Endothelial cell of umbilical vein (primary cell): ENCODE data around the gene SUPT5H. TPM values are rescaled to one million over a fixed set of nuclear protein-coding genes. Genes with fewer than 3 reads are reported as not detected.
A peak's percentile ranks its signal among the peaks of the same experiment; 100 is the strongest.

Source experiments
- BruUV-seq: library from RNA; stranded (reverse); fragments of 400-500 nt; replicated peaks from 2 replicates; lab custom pipeline; 2021; lab: Mats Ljungman, UMichigan
- CTCF ChIA-PET: fragments of 300-600, 350-600 bp; sonication (Branson Sonifier 250); formaldehyde crosslinking; loops from one replicate; lab custom pipeline; 2021; ENCODE audit warnings: antibody characterized with exemption, inconsistent platforms; lab: Charles Lee
- POLR2A ChIA-PET: fragments of 300-600, 350-600 bp; sonication (Branson Sonifier 250); formaldehyde crosslinking; loops from one replicate; lab custom pipeline; 2021; ENCODE audit warnings: antibody characterized with exemption, inconsistent platforms; lab: Charles Lee
- DNase-seq: peaks from one replicate; pipeline ENCODE4 v3.0.0-alpha.2; 2011; ENCODE audit warnings: low read depth, low spot score
- FAIRE-seq: peaks from 2 replicates; lab custom pipeline; 2011; peaks lifted over from hg19 to GRCh38; lab: Jason Lieb, UNC
- H2AFZ ChIP-seq: 2 replicates; pipeline ENCODE4 v1.6.0; 2012; ENCODE audit warnings: low read depth, low read length, control low read depth, inconsistent platforms
- H3K27ac ChIP-seq: 2 replicates; pipeline ENCODE4 v1.5.1; 2011; ENCODE audit warnings: low read depth, mild to moderate bottlenecking, control low read depth, low read length, moderate library complexity; ENCODE audit not compliant: insufficient read depth
- H3K27me3 ChIP-seq, 2 experiments: 2 replicates each; pipeline versions ENCODE4 v1.6.0 to v1.6.1; 2011; ENCODE audit warnings: low read length in 2 of 2, mixed read lengths in 1 of 2; ENCODE audit not compliant: control insufficient read depth in 2 of 2, insufficient read depth in 2 of 2
- H3K36me3 ChIP-seq, 2 experiments: 2 replicates in 1 of 2; 3 replicates in 1 of 2; pipeline ENCODE4 v1.5.1; 2011; ENCODE audit warnings: low read length in 2 of 2, mild to moderate bottlenecking in 1 of 2, moderate library complexity in 1 of 2; ENCODE audit not compliant: control insufficient read depth in 2 of 2, insufficient read depth in 2 of 2; ENCODE audit errors: extremely low read depth in 1 of 2
- H3K4me1 ChIP-seq: 3 replicates; pipeline ENCODE4 v1.5.1; 2011; ENCODE audit warnings: mild to moderate bottlenecking, low read length; ENCODE audit not compliant: control insufficient read depth, insufficient read depth; ENCODE audit errors: extremely low read depth
- H3K4me2 ChIP-seq: 2 replicates; pipeline ENCODE4 v1.6.1; 2011; ENCODE audit warnings: low read length, control low read depth, mixed read lengths; ENCODE audit not compliant: insufficient read depth
- H3K4me3 ChIP-seq, 3 experiments: fragments of 200-600 bp in 1 of 3; sonication (generic), shearing (Covaris generic) in 1 of 3; replicated peaks in 1 of 3; 2 replicates each; pipeline ENCODE4 v1.5.1; 2011 to 2016; ENCODE audit warnings: control low read depth in 3 of 3, low read length in 3 of 3, mild to moderate bottlenecking in 2 of 3, inconsistent platforms in 1 of 3, low read depth in 1 of 3, moderate library complexity in 1 of 3; ENCODE audit not compliant: insufficient read depth in 1 of 3
- H3K79me2 ChIP-seq: 2 replicates; pipeline ENCODE4 v1.6.0; 2012; ENCODE audit warnings: low read length, inconsistent platforms; ENCODE audit not compliant: control insufficient read depth, insufficient read depth
- H3K9ac ChIP-seq: replicated peaks from 2 replicates; pipeline ENCODE3; 2011; ENCODE audit warnings: low read length, control low read depth; ENCODE audit not compliant: insufficient read depth; ENCODE audit errors: extremely low read depth
- H3K9me1 ChIP-seq: replicated peaks from 3 replicates; pipeline ENCODE4 v1.6.0; 2011; ENCODE audit warnings: mild to moderate bottlenecking, low read length; ENCODE audit not compliant: control insufficient read depth, insufficient read depth; ENCODE audit errors: extremely low read depth
- H3K9me3 ChIP-seq: replicated peaks from 2 replicates; pipeline ENCODE4 v1.5.1; 2012; ENCODE audit warnings: low read length, inconsistent platforms; ENCODE audit not compliant: control insufficient read depth, insufficient read depth
- H4K20me1 ChIP-seq: replicated peaks from 2 replicates; pipeline ENCODE3; 2011; ENCODE audit warnings: mild to moderate bottlenecking, low read length; ENCODE audit not compliant: control insufficient read depth, insufficient read depth; ENCODE audit errors: extremely low read depth
- EZH2 ChIP-seq: IDR thresholded peaks from 2 replicates; pipeline ENCODE4 v1.6.1; 2012; ENCODE audit warnings: borderline replicate concordance, low read depth, mild to moderate bottlenecking, moderate library complexity, low read length, inconsistent platforms; ENCODE audit not compliant: severe bottlenecking
- FOS ChIP-seq: IDR thresholded peaks from 2 replicates; pipeline ENCODE4 v1.6.1; 2011; ENCODE audit warnings: mild to moderate bottlenecking, low read length, moderate library complexity, borderline replicate concordance; ENCODE audit not compliant: insufficient read depth
- GATA2 ChIP-seq: IDR thresholded peaks from 2 replicates; pipeline ENCODE4 v1.7.0; 2011; ENCODE audit warnings: low read depth, mild to moderate bottlenecking, moderate library complexity, mixed read lengths, low read length; ENCODE audit not compliant: insufficient read length, insufficient read depth
- JUN ChIP-seq: IDR thresholded peaks from 2 replicates; pipeline ENCODE4 v1.6.1; 2011; ENCODE audit warnings: borderline replicate concordance, low read depth; ENCODE audit not compliant: insufficient read length, insufficient read depth
- MAX ChIP-seq: IDR thresholded peaks from 2 replicates; pipeline ENCODE4 v1.6.1; 2011; ENCODE audit not compliant: insufficient read depth, insufficient read length
- MYC ChIP-seq: IDR thresholded peaks from one replicate; pipeline ENCODE4 v1.6.1; 2011; ENCODE audit warnings: mild to moderate bottlenecking, low read depth, low read length
- POLR2A ChIP-seq: IDR thresholded peaks from 2 replicates; pipeline ENCODE4 v1.6.1; 2012; ENCODE audit warnings: low read depth, mild to moderate bottlenecking, control low read depth, low read length
- POLR2AphosphoS5 ChIP-seq: IDR thresholded peaks from 2 replicates; pipeline ENCODE4 v1.6.1; 2012; ENCODE audit warnings: low read depth, mild to moderate bottlenecking, control low read depth, low read length, moderate library complexity; ENCODE audit not compliant: insufficient read depth
- dilution Hi-C: fragments of 300-500 bp; cut with MboI; formaldehyde crosslinking; loops from one replicate; pipeline ENCODE4 v1.15.0; 2019; ENCODE audit warnings: low sequenced_read_pairs; ENCODE audit not compliant: extremely low pct_ligation_motif_present
- intact Hi-C: fragments of 100-400 bp; cut with micrococcal nuclease; formaldehyde crosslinking; loops from one replicate; pipeline ENCODE4 v1.10.0; 2022
- polyA plus RNA-seq, 4 experiments: library from polyadenylated mRNA; depleted of rRNA in 3 of 4; stranded (reverse) in 3 of 4; unstranded in 1 of 4; fragments of >200 nt; gene quantifications; 2 replicates each; pipeline versions ENCODE4 v1.2.1 to v1.2.3, GENCODE V29; 2011 to 2012; ENCODE audit warnings: missing spikeins in 1 of 4
- total RNA-seq: library from RNA; stranded (reverse); gene quantifications from 2 replicates; pipeline ENCODE4 v1.2.3, GENCODE V29; 2021
- TF ChIP-seq, protein P1 (sequence below), 2 donors: IDR thresholded peaks; 1 replicate in 1 of 2; 2 replicates in 1 of 2; pipeline ENCODE4 v1.5.1; 2011; ENCODE audit warnings: low read length in 2 of 2, mild to moderate bottlenecking in 2 of 2, moderate library complexity in 2 of 2, control low read depth in 1 of 2, inconsistent platforms in 1 of 2, low read depth in 1 of 2; ENCODE audit not compliant: insufficient read depth in 1 of 2; ENCODE audit errors: extremely low read depth in 1 of 2

The SUPT5H gene
- total and polyA plus RNA-seq, 2 donors (not counting 3 experiments of a cell fraction or from before 2014, with no cell fraction given) = 87.6 to 120 TPM

DNA sequence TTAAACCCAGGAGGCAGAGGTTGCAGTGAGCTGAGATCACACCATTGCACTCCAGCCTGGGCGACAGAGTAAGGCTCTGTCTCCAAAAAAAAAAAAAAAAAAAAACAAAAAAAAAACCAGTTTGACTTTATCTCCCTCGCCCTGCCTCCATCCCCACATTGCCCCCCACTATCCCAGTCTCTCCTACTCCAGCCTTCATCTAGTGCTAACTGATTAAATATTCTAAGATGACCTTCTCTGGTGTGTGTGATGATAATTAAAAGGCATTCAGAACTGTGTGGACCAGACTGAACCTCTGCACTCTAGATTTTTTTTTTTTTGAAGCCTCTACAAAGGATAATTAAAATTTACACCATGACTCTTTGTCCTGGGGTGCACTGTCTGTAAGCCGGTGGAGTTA is 47.4 kb downstream of the SUPT5H start:
- Histone ChIP-seq H3K4me2 (no peak overlapping the region), H3K27ac (no peak overlapping the region), H3K27me3 (peaks cover 0 to 3% of the 10 kb centered on the region in 2 experiments), H3K9me3 (no peaks in the 10 kb centered on the region), H2AFZ (no peak overlapping the region), H3K4me1 (peaks cover 3% of the 10 kb centered on the region), H3K79me2 (no peaks in the 10 kb centered on the region), H3K4me3 (no peak overlapping the region), H4K20me1 (no peaks in the 10 kb centered on the region), H3K36me3 (peaks cover 9 to 23% of the 10 kb centered on the region in 2 experiments), H3K9ac (no peak overlapping the region), H3K9me1 (no peaks in the 10 kb centered on the region)
- dilution Hi-C loops = no loop called here
- intact Hi-C loops = no loop called here
- no TSS peak for BruUV-seq
- ChIA-PET CTCF (no interaction called here), POLR2A (no interaction called here)
- no peak for DNase-seq
- TF ChIP-seq POLR2AphosphoS5 (no peak), MAX (no peak), FOS (no peak), GATA2 (no peak), JUN (no peak), MYC (no peak), EZH2 (no peak), POLR2A (no peak)
- TF ChIP-seq, protein P1, sequence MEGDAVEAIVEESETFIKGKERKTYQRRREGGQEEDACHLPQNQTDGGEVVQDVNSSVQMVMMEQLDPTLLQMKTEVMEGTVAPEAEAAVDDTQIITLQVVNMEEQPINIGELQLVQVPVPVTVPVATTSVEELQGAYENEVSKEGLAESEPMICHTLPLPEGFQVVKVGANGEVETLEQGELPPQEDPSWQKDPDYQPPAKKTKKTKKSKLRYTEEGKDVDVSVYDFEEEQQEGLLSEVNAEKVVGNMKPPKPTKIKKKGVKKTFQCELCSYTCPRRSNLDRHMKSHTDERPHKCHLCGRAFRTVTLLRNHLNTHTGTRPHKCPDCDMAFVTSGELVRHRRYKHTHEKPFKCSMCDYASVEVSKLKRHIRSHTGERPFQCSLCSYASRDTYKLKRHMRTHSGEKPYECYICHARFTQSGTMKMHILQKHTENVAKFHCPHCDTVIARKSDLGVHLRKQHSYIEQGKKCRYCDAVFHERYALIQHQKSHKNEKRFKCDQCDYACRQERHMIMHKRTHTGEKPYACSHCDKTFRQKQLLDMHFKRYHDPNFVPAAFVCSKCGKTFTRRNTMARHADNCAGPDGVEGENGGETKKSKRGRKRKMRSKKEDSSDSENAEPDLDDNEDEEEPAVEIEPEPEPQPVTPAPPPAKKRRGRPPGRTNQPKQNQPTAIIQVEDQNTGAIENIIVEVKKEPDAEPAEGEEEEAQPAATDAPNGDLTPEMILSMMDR (IDR thresholded peaks at IDR 0.05; ENCODE audit: extremely low read depth in 1 of 2, insufficient read depth in 1 of 2, low read depth in 1 of 2, low read length in 2 of 2) = no peak
- FAIRE-seq = peak; percentile 40
